ENCODE data around the gene TEAD4.
A peak's percentile ranks its signal among the peaks of the same experiment; 100 is the strongest.

The TEAD4 gene

DNA sequence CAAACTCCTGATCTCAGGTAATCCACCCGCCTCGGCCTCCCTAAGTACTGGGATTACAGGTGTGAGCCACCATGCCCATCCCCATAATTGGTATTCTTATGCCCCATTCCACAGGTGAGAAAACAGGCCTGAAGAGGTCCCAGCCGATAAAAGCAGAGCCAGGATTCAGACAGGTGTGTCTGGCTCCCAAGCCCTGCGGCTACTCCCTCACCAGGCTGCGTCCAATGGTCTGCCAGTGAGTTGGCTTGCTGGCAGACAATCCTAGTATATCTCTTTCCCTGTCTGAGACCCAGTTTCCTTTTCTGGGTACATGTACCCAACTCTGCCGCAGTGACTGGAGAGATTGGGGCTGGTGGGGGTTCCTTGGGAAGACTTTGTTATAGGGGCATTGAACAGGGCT, 116.1 kb downstream of the TEAD4 start:
- TF ChIP-seq, protein P1, sequence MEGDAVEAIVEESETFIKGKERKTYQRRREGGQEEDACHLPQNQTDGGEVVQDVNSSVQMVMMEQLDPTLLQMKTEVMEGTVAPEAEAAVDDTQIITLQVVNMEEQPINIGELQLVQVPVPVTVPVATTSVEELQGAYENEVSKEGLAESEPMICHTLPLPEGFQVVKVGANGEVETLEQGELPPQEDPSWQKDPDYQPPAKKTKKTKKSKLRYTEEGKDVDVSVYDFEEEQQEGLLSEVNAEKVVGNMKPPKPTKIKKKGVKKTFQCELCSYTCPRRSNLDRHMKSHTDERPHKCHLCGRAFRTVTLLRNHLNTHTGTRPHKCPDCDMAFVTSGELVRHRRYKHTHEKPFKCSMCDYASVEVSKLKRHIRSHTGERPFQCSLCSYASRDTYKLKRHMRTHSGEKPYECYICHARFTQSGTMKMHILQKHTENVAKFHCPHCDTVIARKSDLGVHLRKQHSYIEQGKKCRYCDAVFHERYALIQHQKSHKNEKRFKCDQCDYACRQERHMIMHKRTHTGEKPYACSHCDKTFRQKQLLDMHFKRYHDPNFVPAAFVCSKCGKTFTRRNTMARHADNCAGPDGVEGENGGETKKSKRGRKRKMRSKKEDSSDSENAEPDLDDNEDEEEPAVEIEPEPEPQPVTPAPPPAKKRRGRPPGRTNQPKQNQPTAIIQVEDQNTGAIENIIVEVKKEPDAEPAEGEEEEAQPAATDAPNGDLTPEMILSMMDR (conservative IDR thresholded peaks at IDR 0.05): no peak
- H3K27ac ChIP-seq: peak overlapping the region; percentile 88; the same call in 1 of the 2 replicates

DNA sequence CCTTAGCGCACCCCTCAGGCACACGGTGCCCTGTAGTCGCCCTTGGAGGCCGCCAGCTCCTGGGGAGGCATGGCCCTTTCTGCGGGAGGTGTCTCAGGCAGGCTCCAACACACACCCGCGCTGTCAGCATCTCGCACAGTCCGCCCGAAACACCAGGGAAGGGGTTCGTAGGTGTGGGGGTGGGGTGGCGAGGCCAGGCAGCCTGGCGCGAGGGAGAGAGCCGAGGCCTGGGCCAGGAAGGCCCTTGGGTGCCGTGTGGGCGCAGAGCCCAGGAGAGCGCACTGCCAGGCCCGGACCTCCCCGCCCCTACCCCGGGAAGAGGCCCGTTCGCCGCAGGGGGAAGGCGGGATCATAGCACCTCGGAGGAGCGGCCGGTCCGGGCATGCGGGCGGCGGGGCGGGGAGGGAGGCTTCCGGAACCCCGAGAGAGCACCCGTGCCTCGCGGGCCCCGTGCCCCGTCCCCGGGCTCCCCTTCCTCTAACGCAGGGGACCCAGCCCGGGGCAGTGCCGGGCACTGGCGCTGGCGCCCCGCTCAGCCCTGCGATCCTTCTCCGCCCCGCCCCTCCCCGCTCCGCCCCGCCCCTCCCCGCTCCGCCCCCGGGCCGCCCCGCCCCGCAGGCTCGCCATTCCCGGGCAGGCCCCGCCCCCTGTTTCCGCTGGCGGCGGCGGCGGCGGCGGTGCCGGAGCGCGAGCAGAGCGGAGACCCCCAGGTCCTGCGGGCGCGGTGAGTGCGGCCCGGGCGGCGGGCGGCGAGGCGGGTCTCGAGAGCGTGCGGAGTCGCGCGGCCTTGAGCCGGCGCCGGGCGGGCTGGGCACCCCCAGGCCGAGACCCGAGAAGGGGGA, 117.8 kb downstream of the TEAD4 start, which contains the start of gene TSPAN9:
TSPAN9 (plus strand) TSS at position 650 of the 842 bp plus-strand sequence. CDS start 123,815 bp downstream, outside the sequence.
- TF ChIP-seq, protein P1 (conservative IDR thresholded peaks at IDR 0.05): no peak
- H3K27ac ChIP-seq: peak within 1 kb of the TSS; percentile 88

DNA sequence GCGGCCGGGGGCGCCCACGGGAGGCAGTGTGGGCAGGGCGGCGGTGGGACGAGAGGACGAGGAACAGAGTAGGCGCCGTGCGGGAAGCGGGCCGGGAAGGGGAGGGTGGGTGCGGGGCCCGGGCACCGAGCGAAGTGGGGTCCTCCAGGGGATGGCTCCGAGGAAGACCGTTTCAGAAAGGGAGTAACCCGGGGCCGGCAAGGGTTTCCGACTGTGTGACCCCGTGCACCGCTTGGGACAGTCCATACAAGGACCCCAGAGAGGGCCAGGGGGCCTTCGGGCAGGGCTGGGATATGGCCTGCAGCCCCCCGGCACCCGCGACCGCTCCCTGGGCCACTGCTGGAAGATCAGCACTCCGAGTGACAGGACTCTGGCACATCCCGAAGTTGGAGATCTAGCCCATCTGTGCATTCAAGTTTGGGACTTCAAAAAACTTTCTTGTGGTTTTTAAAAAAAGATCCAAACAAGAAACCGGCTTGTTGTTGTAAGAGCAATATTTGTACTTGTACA, 118.4 kb downstream of the TEAD4 start:
- TF ChIP-seq, protein P1 (conservative IDR thresholded peaks at IDR 0.05): no peak
- H3K27ac ChIP-seq: peak overlapping the region; percentile 88

DNA sequence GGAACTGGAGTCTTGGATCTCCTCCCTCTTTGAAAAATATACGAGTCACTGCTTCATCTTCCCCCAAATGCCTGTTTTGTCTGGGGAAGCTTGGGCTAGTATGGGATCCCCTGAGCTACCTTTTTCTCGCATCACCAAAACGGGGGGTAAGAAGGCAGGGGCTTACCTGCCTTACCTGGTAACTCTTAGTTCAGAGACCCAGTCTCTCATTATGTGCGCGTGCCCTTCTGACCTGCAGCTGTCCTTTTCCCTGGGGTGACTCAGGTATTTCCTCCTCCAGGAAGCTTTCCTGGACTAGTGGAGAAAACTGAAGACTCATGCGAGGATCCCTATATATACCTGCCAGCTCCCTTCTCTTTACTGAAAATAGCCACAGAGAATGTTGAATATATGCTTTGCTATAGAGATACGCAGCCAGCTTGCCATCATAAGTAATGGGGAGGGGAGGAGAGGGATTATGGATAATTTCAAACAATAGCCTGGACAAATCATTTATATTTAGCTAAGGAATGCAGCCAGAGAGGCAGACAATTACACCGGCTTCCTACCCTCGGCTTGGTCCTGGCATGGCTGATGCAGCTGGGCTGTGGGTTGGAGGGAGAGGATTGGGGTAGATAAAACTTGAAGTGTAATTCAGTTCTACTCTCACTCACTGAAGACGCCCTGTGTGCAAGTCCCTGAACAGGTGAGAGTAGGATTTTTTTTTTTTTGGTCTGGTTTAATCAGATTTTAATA, 119.1 kb downstream of the TEAD4 start:
- TF ChIP-seq, protein P1 (conservative IDR thresholded peaks at IDR 0.05): no peak

DNA sequence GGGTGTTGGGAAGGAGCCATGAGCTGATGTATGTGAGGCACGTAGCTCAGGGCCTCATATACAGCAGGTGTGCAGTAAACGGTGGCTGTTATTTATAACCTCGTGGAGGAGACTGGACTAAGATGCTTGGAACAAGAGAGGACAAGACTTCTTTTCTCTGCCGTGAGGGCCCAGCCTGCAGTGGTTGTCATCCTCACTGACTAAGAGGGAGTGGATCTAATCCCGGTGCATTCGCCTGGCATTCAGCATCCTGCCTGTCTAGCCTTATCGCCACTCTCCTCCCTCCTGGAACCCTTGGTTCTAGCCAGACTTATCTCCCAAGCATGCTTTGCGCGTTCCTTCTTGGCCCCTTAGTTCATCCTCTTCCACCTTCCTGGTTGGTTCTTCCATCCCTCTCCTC, 121.9 kb downstream of the TEAD4 start:
- TF ChIP-seq, protein P1 (conservative IDR thresholded peaks at IDR 0.05): no peak
- H3K27ac ChIP-seq: peak overlapping the region; percentile 31; the same call in 1 of the 2 replicates

More for the DNA sequence above, 119.1 kb downstream of the TEAD4 start:
- peak overlapping the region; percentile 88 for H3K27ac ChIP-seq

DNA sequence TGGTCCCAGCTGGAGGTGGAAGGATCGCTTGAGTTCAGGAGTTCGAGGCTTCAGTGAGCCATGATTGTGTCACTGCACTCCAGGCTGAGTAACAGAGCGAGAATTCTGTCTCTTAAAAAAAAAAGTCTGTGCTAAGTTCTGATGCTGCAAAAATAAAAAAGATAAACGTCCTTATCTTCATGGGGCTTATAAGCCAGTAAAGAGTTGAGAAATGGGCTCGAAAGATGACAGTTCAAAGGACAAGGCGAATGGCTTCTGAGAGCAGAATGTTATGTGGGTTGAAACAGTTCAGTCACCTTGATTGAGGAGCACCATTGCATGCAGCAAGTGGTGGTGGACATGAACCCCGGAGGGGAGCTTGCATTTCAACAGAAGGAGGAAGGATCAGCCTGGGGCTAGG, 122.7 kb downstream of the TEAD4 start:
- no peak overlapping the region for H3K27ac ChIP-seq
- TF ChIP-seq, protein P1 (conservative IDR thresholded peaks at IDR 0.05): no peak

All from VCaP (cell line).